Mucosa of rectum (tissue), 2 donors: ENCODE measurements around the gene MFAP3L.
A peak's percentile ranks its signal among the peaks of the same experiment; 100 is the strongest.
"Not testable (repeated sequence)": the region's sequence is repeated elsewhere in the genome, so short reads cannot be mapped to it uniquely, and the experiment has no call there.

Source experiments
- H3K27ac ChIP-seq, 2 donors: one replicate each; pipeline ENCODE4 v1.7.0; 2013; ENCODE audit warnings: inconsistent platforms in 2 of 2, low read depth in 2 of 2, low read length in 2 of 2
- H3K27me3 ChIP-seq, 2 donors: one replicate each; pipeline ENCODE4 v1.7.0; 2013; ENCODE audit warnings: low read length in 2 of 2; ENCODE audit not compliant: control insufficient read depth in 2 of 2, insufficient read depth in 2 of 2
- H3K36me3 ChIP-seq, 2 donors: one replicate each; pipeline ENCODE4 v1.7.0; 2013; ENCODE audit warnings: low read length in 2 of 2; ENCODE audit not compliant: control insufficient read depth in 2 of 2, insufficient read depth in 2 of 2
- H3K4me1 ChIP-seq, 2 donors: one replicate each; pipeline ENCODE4 v1.7.0; 2013; ENCODE audit warnings: low read length in 2 of 2, mild to moderate bottlenecking in 1 of 2; ENCODE audit not compliant: control insufficient read depth in 2 of 2, insufficient read depth in 2 of 2
- H3K4me3 ChIP-seq, 2 donors: one replicate each; pipeline ENCODE4 v1.7.0; 2013; ENCODE audit warnings: low read length in 2 of 2
- H3K9ac ChIP-seq, 2 donors: one replicate each; pipeline ENCODE4 v1.7.0; 2013; ENCODE audit warnings: low read length in 2 of 2, low read depth in 1 of 2, mild to moderate bottlenecking in 1 of 2
- H3K9me3 ChIP-seq, 2 donors: one replicate each; pipeline ENCODE4 v1.7.0; 2013; ENCODE audit warnings: low read length in 2 of 2; ENCODE audit not compliant: control insufficient read depth in 2 of 2
- donor health status: healthy.
- donor health status: Normal muscosa, but diverticular disease.

Gene MFAP3L

GRCh38 chr4:169948271-169948670 lies 77.9 kb downstream of the MFAP3L start:
- Histone ChIP-seq H3K9me3 (no peaks in the 10 kb centered on the region), H3K27ac (no peak overlapping the region), H3K4me3 (no peak overlapping the region), H3K9ac (no peak overlapping the region), H3K27me3 (no peaks in the 10 kb centered on the region), H3K4me1 (peaks cover 4 to 5% of the 10 kb centered on the region in 2 donors), H3K36me3 (no peaks in the 10 kb centered on the region)

- no peak overlapping the region for H3K27ac ChIP-seq
These were observed 80.6 kb downstream of the MFAP3L start for GRCh38 chr4:169945636-169946035.

GRCh38 chr4:169943601-169944000 lies 82.6 kb downstream of the MFAP3L start:
- H3K9me3 ChIP-seq, H3K27me3 ChIP-seq, H3K27ac ChIP-seq, H3K9ac ChIP-seq, H3K4me1 ChIP-seq, H3K36me3 ChIP-seq: not testable (repeated sequence)
- peak overlapping the region in 1 of 2 donors; percentile 3 for H3K4me3 ChIP-seq

More at GRCh38 chr4:169945636-169946035, 80.6 kb downstream of the MFAP3L start:
- Histone ChIP-seq H3K9ac (no peak overlapping the region), H3K9me3 (no peaks in the 10 kb centered on the region), H3K36me3 (no peaks in the 10 kb centered on the region), H3K4me1 (peaks cover 4 to 5% of the 10 kb centered on the region in 2 donors), H3K4me3 (no peak overlapping the region), H3K27me3 (no peaks in the 10 kb centered on the region)

- Histone ChIP-seq H3K27me3 (no peaks in the 10 kb centered on the region), H3K27ac (no peak overlapping the region), H3K9me3 (no peaks in the 10 kb centered on the region), H3K4me1 (peaks cover 4 to 5% of the 10 kb centered on the region in 2 donors), H3K36me3 (no peaks in the 10 kb centered on the region), H3K9ac (no peak overlapping the region), H3K4me3 (no peak overlapping the region)
These were observed 85.1 kb downstream of the MFAP3L start for GRCh38 chr4:169941141-169941540.

GRCh38 chr4:169940460-169940859 lies 85.7 kb downstream of the MFAP3L start:
- Histone ChIP-seq H3K27ac (no peak overlapping the region), H3K36me3 (no peaks in the 10 kb centered on the region), H3K27me3 (no peaks in the 10 kb centered on the region), H3K4me1 (peaks cover 4 to 5% of the 10 kb centered on the region in 2 donors), H3K9me3 (no peaks in the 10 kb centered on the region), H3K4me3 (no peak overlapping the region), H3K9ac (no peak overlapping the region)
